NCI-H2107 (cell line): ENCODE results near the gene MRTFB.
"Not testable (repeated sequence)": the region's sequence is repeated elsewhere in the genome, so short reads cannot be mapped to it uniquely, and the experiment has no call there.

Experiments
- DNase-seq: peaks from one replicate; lab custom pipeline; 2025; lab: John Stamatoyannopoulos, UW

The MRTFB gene

DNA sequence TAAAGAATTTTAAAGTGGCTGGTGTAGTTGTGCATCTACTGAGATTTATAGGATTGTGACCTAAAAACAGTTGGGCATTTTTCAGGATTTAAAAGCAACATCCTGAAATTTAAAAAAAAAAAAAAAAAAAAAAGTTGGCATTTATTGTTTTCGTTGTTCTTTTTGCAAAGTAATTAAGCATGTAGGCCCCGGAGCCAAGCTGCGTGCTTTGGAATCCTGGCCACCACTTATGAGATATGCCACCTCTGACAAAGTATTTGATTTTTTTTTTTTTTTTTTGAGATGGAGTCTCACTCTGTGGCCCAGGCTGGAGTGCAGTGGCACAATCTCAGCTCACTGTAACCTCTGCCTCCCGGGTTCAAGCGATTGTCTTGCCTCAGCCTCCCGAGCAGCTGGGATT, 112.8 kb downstream of the MRTFB start:
- DNase-seq: not testable (repeated sequence)

DNA sequence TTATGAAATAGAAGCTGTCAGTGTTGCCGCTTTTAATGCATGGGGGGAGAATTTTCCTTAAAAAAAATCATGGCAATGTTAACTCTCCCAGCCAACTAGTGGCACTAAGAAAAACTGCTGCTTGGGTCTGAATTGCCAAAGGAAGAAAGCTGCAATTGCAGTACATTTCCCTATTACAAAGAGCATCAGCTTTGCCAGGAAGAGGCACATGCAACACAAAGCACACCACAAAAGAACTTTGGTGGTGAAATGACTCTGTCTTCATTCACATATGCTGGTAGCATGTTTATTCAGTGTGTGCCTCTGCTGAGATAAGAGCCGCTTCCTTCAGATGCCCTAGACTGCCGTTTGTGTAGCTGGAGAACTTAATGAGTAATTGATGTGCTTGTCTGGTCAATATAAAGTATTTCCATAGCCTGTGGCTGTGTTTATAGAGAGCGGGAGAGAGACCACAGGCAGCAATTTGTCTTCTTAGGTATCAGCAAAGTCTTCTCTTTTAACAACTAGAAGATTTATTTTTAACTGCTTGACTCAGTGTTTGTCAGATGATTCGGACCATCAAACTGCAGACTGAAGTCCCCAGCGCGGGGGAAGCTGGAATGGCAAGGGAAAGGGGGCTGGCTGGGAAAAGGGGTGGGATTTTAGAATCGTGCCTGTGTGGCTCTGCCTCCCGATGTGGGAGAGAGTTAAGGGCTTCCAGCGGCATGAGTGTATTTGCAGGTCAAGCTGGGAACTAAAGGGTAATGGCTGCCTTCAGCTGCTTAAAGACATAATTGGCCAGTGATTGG, 115.1 kb downstream of the MRTFB start:
- DNase-seq: no peak

DNA sequence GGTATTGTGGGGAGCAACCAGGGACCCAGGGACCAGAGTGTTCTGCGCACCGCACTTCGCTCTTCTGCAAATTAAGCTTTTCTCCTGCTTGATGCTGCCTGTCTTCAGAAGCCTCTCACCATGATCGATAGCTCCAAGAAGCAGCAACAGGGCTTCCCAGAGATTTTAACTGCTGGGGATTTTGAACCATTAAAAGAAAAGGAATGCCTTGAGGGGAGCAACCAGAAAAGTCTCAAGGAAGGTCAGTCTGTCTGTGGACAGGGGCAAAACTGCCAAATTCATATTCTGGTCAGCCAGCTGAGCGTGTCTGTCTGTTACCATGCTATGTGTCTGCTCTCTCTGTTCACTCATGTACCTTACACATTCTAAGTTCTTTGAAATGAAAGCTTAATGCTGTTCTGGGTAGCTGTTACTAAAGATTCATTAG, 115.7 kb downstream of the MRTFB start:
- no peak for DNase-seq

DNA sequence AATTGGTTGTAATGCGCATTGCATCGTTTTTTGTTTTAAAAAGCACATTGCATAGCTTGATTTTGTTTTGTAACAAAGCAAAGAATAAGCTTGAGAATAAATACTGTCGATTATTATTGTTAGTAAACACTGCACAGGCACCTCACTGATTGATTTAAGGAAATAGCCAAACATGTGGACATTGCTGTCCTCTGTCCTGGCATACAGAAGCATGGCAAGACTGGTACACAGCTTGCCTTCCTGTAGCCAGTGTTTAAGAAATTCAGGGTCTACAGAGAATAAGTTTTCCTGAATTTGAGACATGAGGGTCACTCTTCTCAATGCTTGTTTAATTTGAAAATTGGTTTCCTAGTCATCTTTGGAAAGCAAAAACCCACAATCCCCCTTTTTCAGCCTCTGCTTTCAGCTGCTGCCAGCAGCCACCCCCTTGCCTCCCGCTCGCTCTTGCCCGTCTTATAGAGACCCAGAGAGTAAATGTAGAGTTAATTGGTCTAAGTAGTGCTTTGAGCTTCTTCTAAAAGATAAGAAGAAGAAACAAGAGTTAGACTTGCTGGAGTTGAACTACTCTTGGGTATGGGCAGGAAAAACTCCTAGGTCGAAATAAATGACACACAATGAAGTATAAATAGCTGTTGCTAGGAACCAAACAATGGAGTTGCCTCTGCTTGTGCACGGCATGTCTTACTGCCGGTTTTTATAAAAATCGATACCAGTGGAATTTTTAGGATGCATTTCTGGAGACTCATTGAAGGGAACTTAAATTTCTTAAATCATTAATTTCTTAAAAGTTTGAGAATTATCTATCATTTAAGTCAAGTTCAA, 116.6 kb downstream of the MRTFB start:
- no peak for DNase-seq

DNA sequence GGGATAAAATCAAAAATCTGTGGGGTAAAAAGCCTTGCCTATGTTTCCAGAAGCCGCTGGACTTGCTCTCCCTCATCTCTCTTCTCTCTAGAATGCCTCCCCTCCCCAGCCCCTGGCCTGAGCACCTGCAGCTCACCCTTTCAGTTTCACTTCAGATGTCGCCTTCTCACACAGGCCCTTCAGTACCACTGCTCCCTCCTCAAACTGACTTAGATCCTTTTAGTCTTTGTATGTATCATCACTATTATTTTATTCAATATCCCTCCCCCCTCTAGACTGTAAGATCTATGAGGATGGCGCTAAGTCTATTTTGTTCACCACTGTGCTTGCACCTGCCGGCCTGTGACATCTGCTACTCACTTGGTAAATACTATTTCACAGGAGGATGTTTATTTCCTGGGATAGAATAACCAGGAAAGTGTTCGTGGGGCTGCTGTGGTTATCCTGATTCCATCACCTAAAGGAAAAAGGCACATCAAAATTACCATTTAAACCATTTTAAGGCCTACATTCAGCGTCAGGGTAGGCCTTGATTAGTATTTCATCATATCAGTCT, 122.3 kb downstream of the MRTFB start:
- no peak for DNase-seq

DNA sequence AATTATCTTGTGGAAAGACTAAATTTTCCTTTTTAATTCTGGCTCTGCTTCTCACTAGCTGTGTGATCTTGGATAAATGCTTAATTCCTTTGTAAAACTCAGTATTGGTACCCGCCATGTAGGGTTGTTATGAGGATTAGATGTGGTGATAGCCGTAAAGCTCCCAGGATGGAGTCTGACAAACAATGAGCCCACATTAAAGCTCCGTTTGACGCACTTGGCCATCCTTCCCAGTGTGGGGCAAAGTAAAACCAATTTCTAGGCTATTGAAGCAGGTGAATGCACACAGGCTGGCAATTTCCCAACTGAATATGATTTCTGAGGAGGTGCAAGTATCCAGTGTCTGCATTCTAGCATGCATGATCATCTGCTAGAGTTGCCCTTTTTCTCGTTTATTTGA, 123.6 kb downstream of the MRTFB start:
- DNase-seq: no peak

DNA sequence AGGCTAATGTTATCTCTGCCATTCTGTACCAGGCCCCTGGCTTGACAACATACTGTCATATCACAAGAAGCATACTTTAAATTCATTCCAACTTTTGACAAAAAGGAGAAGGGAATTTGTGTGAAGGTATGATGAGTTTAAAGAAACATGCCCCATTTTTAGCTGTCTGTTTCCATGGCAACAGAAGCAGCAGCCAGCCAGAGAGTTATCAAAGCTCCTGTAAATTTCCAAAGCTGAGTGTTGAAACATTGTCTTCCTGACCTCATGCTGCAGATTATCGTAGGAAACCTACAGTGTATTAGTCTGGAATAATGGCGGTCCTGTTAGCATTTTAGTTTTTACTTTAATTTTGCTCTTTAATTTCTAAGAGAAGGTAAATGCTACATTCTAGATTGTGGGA, 124.9 kb downstream of the MRTFB start:
- no peak for DNase-seq

DNA sequence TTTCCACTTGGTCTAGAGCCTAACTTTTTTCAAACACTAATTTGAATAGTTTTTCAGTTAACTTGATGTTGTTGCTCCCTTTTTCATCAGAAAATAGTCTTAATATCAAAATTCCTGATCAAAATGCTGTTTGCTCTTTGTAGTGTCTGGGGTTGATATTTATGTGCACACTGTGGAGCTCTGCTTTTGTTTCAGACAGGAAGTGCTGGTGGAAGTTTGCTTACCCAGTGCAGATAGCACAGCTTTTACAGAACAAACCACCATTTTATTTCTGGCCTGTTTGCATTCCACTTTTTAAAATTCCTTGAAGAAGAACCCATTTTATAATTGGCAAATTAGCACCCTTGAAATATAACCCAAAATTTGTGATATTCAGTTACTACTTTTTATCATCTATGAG, 125.4 kb downstream of the MRTFB start:
- DNase-seq: no peak

DNA sequence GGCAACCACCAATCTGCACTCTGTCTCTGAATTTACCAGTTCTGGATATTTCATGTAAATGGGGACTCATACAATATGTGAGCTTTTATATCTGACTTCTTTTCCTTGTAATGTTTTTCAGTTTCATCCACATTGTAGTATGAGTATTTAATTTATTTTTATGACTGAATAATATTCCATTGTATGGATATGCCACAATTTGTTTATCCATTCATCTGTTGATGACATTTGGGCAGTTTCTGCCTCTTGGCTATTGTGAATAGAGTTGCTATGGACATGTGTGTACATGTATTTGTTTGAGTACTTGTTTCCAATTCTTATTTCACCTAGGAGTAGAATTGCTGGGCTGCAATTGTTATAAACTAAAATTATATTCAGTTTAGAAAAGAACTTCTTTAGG, 126.9 kb downstream of the MRTFB start:
- no peak for DNase-seq

DNA sequence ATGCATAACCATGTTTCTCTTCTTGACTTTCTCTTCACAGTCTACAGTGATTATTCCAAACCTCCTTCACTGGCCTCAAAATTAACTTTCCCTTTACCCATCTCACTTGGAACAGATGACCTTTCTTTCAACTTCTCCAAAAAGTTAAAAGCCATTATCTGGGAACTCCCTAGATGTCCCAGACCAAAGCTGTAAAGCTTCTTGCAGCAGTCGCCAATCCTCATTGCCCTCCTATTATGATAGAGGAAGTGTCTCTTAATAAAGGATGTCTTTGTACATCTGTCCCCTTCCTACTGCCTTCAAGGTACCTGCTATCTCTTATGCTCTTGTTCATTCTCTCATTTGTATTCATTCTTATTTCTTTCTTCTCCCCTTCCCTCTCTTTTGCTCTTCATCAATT, 127.5 kb downstream of the MRTFB start:
- no peak for DNase-seq

DNA sequence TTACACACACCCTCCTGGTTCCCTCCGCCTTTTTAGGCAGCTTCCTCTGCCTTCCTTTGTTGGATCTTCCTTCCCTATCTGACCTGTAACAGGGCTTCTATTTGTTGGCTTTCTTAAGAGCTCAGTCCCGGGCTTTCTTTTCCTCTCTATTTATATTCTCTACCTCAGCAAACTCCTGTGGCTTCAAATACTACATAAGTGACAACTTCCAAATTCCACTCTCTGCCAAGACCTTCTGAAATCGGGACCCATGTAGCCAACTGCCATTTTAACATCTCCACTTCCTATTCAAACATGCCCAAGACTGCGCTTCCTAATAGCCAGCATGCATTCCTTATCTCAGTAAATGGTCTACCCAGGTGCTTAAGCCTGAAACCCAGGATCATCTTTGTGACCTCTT, 128.1 kb downstream of the MRTFB start:
- no peak for DNase-seq

DNA sequence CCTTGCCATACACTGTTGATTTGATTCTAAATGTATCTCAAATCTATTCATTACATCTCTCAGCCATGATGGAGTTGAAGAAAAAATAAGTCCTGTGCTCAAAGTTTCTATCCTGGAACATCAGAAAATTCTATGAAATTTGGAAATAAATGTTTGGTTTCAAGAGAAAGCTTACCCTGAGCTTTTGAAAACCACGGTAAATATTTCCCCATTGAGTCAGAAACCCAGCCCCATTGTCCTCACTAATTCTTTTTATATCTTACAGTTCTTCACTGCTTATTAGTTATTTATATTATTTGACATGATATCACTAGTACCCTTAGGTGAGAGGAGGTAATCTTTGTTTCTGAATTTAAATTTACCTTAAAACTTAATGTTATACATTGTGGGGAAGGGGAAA, 128.5 kb downstream of the MRTFB start:
- no peak for DNase-seq

DNA sequence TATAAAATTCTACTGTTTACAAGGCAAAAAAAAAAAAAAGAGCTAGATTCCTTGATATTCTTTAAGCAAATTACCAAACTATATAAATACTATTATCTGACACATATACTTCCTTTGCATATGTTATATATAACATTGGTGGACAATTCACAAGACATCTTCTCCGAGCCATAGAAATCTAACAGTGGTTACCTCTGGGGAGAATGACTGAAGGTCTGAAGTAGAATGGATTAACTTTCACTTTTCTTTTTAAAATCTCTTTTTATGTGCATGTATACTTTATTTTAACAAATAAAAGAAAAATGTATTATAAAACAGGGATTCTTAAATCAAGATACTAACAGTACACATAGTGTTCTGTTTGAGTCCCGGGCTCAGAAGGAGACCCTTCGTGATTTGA, 131.0 kb downstream of the MRTFB start:
- DNase-seq: no peak

DNA sequence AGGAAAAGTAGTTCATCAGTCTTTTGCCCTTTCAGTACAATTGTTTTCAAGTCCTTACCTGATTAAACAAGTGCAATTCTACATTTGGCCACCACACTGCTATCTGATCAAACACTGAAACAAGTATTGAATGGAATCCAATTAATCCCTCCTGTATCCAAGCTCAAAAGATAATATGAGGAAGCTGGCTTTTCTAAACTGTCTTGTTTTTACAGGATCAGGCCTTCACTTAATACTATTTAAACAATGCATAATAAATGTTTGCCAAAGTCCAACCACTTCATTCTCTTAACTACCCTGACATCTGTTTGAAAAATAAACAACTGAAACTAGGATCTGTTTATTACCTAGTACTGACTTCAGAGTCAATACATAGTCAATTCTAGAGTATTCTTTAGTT, 131.6 kb downstream of the MRTFB start:
- no peak for DNase-seq

DNA sequence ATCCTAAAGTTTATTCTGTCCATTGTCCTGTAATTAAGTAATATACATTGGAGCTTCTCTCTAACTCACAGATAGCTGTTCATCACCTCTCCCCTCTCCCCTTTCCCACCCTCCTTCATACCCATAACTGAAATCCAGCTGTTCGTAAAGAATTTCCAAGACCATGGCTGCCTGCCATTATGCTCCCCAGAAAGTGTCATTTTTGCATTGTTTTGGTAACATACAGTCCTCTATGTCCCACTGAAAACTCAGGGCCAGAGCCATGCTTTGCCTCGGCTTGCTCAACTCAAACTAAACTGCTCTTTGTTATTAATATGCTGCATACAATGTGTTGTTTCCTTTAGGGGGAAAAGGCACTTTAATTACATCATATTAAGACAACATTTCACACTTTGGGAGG, 132.0 kb downstream of the MRTFB start:
- DNase-seq: no peak

DNA sequence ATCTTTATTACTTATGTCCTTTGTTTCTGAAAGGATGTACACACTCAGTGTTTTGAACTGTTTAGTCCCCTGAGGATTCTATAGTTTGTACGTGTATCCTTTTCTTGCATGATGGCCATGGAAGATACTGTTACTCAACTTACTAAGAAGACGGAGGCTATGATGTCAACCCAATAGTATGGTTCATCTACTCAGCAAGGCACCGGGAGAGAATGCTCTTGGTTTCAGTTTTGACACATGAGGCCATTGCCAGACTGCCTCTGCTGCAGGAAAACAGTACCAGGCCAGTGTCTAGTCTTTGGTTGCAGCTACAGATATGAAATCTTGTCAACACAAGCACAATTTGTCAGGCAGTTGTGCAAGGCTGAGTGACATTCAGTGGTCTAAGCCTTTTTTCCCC, 134.5 kb downstream of the MRTFB start:
- DNase-seq: no peak

DNA sequence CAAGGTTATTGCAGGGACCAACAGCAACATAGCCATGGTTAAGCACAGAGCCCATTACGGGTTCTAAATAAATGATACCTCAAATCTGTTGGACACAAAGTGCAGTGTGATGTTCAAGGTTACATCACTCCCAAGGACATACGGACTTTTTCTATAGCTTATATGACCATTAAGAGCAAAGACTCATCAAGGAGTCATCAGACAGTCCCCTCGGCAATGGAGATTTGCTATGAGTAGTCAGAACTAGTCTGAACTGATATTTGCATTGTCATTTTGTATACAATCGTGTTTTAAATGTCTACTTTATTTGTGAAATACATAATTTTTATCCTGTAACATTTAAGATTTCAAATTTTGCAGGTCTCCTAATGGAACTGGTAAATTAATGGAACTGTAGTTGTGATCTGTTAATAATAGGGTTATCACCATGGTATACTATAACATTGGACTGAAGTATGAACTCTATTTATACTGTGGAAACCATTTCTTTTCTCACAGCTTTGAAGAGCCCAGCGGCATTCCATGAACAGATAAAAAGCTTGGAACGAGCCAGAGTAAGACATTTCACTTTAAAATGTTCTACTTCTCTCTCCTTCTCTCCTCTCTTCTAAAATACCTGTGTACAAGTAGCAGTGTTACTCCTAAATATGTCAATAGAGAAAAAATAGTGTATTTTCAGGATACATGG, 140.9 kb downstream of the MRTFB start:
- no peak for DNase-seq

DNA sequence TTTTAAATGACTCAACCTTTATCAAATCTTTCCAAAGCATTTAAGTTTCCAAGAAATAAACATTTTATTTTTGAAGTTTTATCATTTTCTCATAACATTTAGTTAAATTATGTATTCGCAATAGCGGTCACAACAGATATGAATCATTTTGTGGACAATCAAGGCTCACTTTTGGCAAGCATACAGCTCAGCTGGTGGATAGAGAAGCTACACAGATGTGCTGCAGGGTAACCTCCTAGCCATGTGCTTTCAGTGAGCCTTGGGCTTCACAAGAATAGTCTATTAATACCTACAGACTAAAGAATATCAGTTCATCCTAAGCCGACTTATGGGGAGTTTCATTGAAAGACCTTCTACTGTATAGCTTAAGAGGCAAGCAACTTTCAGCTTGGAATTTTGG, 144.8 kb downstream of the MRTFB start:
- no peak for DNase-seq

DNA sequence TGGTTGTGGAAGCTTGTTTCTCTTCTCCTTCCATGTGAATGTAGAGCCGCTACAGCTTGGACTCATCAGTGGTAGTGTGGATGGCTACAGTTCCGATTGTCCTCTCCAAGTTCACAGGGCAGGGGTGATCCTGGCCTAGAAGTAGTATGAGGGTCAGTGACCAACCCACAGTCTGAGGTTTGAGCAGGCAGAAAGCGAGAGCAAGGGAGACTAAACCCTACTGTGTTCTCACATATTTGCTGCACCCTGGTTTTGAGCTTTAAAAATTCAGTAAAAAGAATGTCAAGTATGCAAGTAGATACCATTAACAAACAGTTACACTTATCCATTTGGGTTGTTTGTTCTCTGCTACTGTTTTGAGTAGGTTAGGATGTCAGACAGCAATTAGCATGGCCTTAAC, 148.9 kb downstream of the MRTFB start:
- DNase-seq: no peak

DNA sequence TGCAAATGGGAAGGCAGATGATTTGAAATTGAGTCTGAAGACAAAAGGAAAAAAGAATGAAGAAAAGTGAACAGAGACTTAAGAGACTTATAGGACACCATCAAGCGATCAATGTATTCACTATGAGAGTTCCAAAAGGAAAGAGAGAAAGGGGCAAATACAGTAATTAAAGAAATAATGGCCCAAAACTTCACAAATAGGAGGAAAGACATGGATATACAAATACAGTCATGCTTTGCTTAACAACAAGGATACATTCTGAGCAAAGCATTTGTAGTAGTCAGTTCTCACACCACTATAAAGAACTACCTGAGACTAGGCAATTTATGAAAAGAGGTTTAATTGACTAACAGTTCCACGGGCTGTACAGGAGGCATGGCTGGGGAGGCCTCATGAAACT, 152.5 kb downstream of the MRTFB start:
- no peak for DNase-seq

DNA sequence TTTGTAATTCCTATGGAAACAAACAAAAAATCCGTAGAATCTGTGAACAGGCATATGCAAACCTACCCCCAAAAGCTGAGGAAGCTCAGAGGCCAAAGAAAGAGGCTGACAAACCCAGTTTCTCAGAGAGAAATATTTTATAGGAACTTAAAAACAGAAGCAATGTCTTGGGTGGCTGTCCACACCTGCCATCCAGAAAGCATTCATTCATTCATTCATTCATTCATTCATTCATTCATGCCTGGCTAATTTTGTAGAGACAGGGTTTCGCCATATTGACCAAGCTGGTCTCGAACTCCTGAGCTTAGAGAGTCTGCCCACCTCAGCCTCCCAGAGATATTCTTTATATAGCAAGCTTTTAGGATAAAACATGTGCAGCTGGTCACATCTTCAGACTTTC, 154.3 kb downstream of the MRTFB start:
- DNase-seq: no peak

DNA sequence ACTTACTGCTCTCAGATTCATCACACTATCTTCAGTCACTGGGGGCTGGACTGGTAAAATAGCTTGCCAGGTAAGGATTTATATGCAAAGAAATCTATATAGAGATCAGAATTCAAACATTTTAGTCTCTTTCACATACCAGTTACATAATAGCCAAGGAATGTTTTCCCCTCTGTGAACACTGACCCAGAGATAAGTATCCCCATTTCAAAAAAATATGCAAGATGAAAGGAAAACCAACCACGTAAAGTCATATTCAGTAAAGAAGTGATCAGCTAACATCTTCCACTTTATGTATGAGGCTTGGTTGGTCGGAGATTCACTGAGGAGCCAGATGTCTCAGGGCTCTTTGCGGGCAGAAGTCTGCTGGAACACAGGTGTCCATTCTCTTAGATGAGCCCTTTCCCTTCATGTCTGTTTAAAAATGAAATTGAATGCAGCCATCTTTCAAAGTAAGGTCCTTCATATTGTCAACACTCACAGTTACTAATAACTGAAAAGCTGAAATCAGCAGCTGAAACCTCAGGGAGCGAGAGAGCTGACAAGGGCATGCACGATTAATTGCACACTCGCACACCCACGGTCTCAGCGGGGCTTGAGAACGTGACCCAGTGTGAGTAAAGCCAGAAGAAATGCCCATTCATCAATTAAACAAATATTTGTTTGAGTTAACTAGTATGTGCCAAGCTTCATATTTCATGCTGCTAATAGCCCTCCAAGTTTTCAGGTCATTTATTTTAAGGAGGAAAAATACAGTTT, 161.2 kb downstream of the MRTFB start:
- no peak for DNase-seq
